D721Med (cell line): ENCODE measurements around the gene MRPL33.

Experiments
- DNase-seq: peaks from one replicate; pipeline ENCODE4 v3.0.0; 2011; ENCODE audit warnings: low spot score; ENCODE audit not compliant: insufficient read length
- FAIRE-seq: peaks from 2 replicates; lab custom pipeline; 2011; peaks lifted over from hg19 to GRCh38; lab: Jason Lieb, UNC
- CTCF ChIP-seq: IDR thresholded peaks from 2 replicates; pipeline ENCODE4 v1.5.1; 2012; ENCODE audit warnings: mild to moderate bottlenecking, control low read depth; ENCODE audit not compliant: insufficient read depth; ENCODE audit errors: missing control alignments

The MRPL33 gene

GRCh38 chr2:27728081-27728858 is 43.2 kb upstream of the MRPL33 start:
- FAIRE-seq (no peak), DNase-seq (no peak)
- TF ChIP-seq CTCF, result no peak

DNA sequence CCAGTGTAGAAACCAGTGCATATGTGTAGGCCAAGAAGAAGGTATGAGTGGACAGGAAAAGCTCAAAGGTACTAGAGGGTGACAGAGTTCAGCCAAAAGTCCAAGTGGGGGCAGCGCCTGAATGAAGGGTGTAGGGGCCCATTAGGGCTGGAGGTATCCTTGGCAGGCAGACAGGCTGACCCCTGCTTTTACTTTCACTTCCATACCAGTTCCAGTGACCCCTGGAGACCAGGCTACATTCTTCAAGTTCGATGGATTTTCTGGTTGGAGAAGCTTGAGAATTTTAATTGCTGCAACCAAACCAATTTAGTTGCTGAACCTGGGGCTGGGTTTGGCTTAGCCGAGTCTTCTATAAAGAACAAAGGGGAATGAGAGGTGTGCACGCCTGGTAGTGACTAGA is 42.3 kb upstream of the MRPL33 start:
- no peak for DNase-seq
- FAIRE-seq, result no peak
- TF ChIP-seq CTCF, result no peak

- no peak for TF ChIP-seq CTCF
- DNase-seq (no peak), FAIRE-seq (no peak)
These were observed 41.9 kb upstream of the MRPL33 start for GRCh38 chr2:27729614-27730013.

GRCh38 chr2:27730261-27730662 is 41.3 kb upstream of the MRPL33 start:
- no peak for FAIRE-seq
- DNase-seq, result no peak
- no peak for TF ChIP-seq CTCF

- no peak for FAIRE-seq
- DNase-seq, result no peak
- TF ChIP-seq CTCF, result no peak
These were observed 40.4 kb upstream of the MRPL33 start for GRCh38 chr2:27730980-27731691.

GRCh38 chr2:27734305-27734704 is 37.2 kb upstream of the MRPL33 start:
- no peak for FAIRE-seq
- no peak for TF ChIP-seq CTCF
- no peak for DNase-seq
